HUES48 (cell line): Measurements from ENCODE around the gene MRPS27.

Experiments used
- H3K27ac ChIP-seq: one replicate; pipeline ENCODE4 v1.7.0; 2013; ENCODE audit warnings: low read depth, low read length, inconsistent platforms
- H3K27me3 ChIP-seq: 2 replicates; pipeline ENCODE4 v1.6.1; 2013; ENCODE audit warnings: mild to moderate bottlenecking, low read length; ENCODE audit not compliant: control insufficient read depth, insufficient read depth
- H3K36me3 ChIP-seq: 2 replicates; pipeline ENCODE4 v1.6.1; 2013; ENCODE audit warnings: low read length; ENCODE audit not compliant: control insufficient read depth, insufficient read depth
- H3K4me1 ChIP-seq: 2 replicates; pipeline ENCODE4 v1.6.1; 2013; ENCODE audit warnings: mild to moderate bottlenecking, low read length; ENCODE audit not compliant: control insufficient read depth, insufficient read depth
- H3K4me3 ChIP-seq: 2 replicates; pipeline ENCODE4 v1.5.1; 2013; ENCODE audit warnings: mild to moderate bottlenecking, low read depth, low read length
- H3K9ac ChIP-seq: 2 replicates; pipeline ENCODE4 v1.6.1; 2013; ENCODE audit warnings: mild to moderate bottlenecking, low read depth, low read length, moderate library complexity
- H3K9me3 ChIP-seq: 2 replicates; pipeline ENCODE4 v1.6.1; 2013; ENCODE audit warnings: low read length; ENCODE audit not compliant: control insufficient read depth, insufficient read depth

The MRPS27 gene

GRCh38 chr5:72276219-72276752 lies 43.8 kb downstream of the MRPS27 start:
- Histone ChIP-seq H3K27me3 (no peaks in the 10 kb centered on the region), H3K4me3 (no peak overlapping the region), H3K9me3 (no peaks in the 10 kb centered on the region), H3K36me3 (peaks cover 20% of the 10 kb centered on the region), H3K27ac (no peak overlapping the region), H3K4me1 (no peaks in the 10 kb centered on the region), H3K9ac (no peak overlapping the region)

- Histone ChIP-seq H3K36me3 (peaks cover 6% of the 10 kb centered on the region), H3K9ac (no peak overlapping the region), H3K4me3 (no peak overlapping the region), H3K9me3 (no peaks in the 10 kb centered on the region), H3K4me1 (peaks cover 4% of the 10 kb centered on the region; the same call in 1 of the 2 replicates), H3K27me3 (no peaks in the 10 kb centered on the region), H3K27ac (no peak overlapping the region)
These were observed 46.5 kb downstream of the MRPS27 start for GRCh38 chr5:72273547-72273946.

DNA sequence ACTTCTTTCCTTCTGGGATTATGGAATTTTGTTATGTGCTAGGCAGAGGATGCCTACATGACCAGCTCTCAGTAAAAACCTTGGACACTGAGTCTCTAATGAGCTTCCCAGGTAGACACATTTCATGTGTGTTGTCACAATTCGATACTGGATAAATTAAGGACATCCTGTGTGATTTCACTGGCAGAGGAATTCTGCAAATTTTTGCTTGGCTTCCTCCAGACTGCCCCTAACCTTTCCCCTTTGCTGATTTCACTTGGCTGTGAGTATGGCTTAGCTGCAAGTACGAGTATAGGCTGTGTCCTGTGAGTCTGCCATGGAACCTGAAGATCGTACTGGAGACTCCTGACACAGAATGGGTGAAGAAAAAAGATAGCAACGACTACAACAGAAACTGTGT lies 47.6 kb downstream of the MRPS27 start:
- Histone ChIP-seq H3K9ac (no peak overlapping the region), H3K36me3 (peaks cover 3% of the 10 kb centered on the region), H3K4me3 (no peak overlapping the region), H3K27ac (no peak overlapping the region), H3K9me3 (no peaks in the 10 kb centered on the region), H3K27me3 (no peaks in the 10 kb centered on the region), H3K4me1 (peaks cover 4% of the 10 kb centered on the region; the same call in 1 of the 2 replicates)

DNA sequence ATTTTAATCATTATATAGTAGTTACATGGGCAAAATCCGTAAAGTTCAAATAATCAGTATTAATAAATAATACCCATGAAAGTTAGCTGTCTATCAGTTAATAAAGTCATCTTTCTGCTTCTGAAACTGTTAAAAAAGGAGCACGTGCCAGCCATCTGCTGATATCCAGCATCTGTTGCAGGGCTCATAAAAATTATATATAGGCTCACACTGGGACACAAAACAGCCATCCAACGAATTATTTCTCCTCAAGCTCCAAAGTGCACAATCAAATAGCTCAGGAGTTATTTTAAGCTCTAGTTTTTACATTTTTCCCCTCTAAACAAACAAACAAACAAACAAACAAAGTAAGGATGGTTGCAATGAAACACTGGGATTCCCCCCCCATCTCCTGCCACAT lies 48.3 kb downstream of the MRPS27 start:
- Histone ChIP-seq H3K4me1 (peaks cover 4% of the 10 kb centered on the region; the same call in 1 of the 2 replicates), H3K27ac (no peak overlapping the region), H3K36me3 (peaks cover 3% of the 10 kb centered on the region), H3K4me3 (no peak overlapping the region), H3K9ac (no peak overlapping the region), H3K9me3 (no peaks in the 10 kb centered on the region), H3K27me3 (no peaks in the 10 kb centered on the region)

DNA sequence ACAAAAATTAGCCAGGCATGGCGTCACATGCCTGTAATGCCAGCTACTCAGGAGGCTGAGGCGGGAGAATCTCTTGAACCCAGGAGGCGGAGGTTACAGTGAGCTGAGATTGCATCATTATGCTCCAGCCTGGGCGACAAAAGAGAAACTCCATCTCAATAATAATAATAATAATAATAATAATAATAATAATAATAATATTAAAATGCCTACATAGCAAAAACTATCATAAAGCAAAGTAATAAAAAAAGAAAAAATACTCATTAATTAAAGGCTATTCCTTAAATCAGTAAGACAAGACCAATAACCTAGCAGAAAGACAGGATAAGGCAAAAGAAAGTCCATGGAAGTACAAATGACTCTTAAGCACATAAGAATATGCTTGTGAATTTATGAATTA lies 50.0 kb downstream of the MRPS27 start:
- no peaks in the 10 kb centered on the region for H3K9me3 ChIP-seq
- peaks cover 3% of the 10 kb centered on the region for H3K36me3 ChIP-seq
- H3K4me1 ChIP-seq = peaks cover 4% of the 10 kb centered on the region; the same call in 1 of the 2 replicates
- H3K4me3 ChIP-seq = no peak overlapping the region
- H3K27me3 ChIP-seq = no peaks in the 10 kb centered on the region
- no peak overlapping the region for H3K27ac ChIP-seq
- no peak overlapping the region for H3K9ac ChIP-seq

DNA sequence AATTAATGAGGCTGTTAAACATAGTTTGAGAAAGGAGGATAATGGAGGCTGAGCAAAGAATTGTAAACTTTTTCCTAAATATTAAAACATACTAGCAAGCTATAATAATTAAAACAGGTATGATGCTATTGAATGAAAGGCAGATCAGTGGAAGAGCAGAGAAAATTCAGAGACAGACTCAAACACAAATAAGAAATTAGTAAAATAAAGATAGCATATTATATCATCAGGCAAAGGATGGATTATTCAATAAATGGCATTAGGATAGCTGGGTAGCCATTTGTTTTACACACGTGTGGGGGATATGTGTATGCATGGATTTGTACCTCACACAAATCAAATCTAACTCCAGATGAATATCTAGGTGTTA lies 50.6 kb downstream of the MRPS27 start:
- Histone ChIP-seq H3K9ac (no peak overlapping the region), H3K9me3 (no peaks in the 10 kb centered on the region), H3K4me1 (peaks cover 4% of the 10 kb centered on the region; the same call in 1 of the 2 replicates), H3K36me3 (peaks cover 3% of the 10 kb centered on the region), H3K4me3 (no peak overlapping the region), H3K27ac (no peak overlapping the region), H3K27me3 (no peaks in the 10 kb centered on the region)

DNA sequence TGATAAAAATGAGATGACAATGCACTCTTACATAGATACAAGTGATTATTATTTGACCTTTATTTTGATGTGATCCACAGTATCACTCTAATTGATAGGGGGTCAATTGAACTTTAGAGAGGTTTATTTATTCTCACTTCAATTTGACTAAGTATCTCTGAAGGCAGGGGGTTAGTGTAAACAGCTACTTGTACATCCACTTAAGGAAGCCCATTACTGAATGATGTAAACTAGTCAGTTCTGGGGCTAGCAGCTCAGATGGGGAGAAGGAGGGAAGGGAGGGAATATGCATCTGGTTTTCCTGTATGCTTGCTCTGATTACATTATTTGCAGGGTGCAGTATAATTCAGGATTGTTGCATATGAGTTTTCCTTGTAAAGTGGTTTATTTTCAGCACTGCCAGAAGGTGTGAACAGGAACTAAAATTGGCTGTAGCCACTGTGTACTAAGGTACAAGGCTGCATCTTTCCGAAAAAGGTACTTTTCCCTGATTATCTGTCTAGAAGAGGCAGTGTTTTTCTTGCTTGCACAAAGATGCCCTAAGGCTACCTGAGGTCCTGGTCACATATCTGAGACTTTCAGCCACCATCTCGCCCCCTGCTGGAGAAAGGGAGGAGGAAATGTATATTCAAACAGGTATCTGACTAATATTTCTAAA lies 51.2 kb downstream of the MRPS27 start:
- H3K9ac ChIP-seq = no peak overlapping the region
- peaks cover 3% of the 10 kb centered on the region for H3K36me3 ChIP-seq
- no peaks in the 10 kb centered on the region for H3K9me3 ChIP-seq
- no peaks in the 10 kb centered on the region for H3K27me3 ChIP-seq
- no peak overlapping the region for H3K27ac ChIP-seq
- peaks cover 4% of the 10 kb centered on the region; the same call in 1 of the 2 replicates for H3K4me1 ChIP-seq
- H3K4me3 ChIP-seq = no peak overlapping the region

GRCh38 chr5:72268260-72268659 lies 51.8 kb downstream of the MRPS27 start:
- Histone ChIP-seq H3K36me3 (peaks cover 2% of the 10 kb centered on the region), H3K9ac (no peak overlapping the region), H3K27ac (no peak overlapping the region), H3K4me3 (no peak overlapping the region), H3K4me1 (peaks cover 4% of the 10 kb centered on the region; the same call in 1 of the 2 replicates), H3K9me3 (no peaks in the 10 kb centered on the region), H3K27me3 (no peaks in the 10 kb centered on the region)

DNA sequence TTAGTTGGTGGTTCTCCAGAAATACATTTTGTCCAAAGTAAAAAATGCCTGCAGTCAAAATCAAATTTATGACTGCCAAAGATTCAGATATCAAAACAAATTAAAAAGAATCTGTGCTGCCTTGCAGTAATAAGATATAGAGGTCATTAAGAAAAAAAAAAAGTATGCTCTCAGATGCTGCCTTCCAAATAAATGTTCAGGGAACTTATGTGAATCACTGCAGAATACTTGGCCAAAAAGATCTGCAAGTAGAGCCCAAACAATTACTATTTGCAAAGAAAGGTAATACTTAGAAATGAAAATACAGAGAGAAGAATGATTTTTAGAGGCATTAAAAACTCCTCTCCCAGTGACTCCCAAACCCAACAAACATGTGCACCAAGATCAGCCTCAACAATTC lies 52.4 kb downstream of the MRPS27 start:
- Histone ChIP-seq H3K4me1 (peaks cover 4% of the 10 kb centered on the region; the same call in 1 of the 2 replicates), H3K4me3 (no peak overlapping the region), H3K9ac (no peak overlapping the region), H3K36me3 (no peaks in the 10 kb centered on the region; the same call in 1 of the 2 replicates), H3K9me3 (no peaks in the 10 kb centered on the region), H3K27ac (no peak overlapping the region), H3K27me3 (no peaks in the 10 kb centered on the region)

DNA sequence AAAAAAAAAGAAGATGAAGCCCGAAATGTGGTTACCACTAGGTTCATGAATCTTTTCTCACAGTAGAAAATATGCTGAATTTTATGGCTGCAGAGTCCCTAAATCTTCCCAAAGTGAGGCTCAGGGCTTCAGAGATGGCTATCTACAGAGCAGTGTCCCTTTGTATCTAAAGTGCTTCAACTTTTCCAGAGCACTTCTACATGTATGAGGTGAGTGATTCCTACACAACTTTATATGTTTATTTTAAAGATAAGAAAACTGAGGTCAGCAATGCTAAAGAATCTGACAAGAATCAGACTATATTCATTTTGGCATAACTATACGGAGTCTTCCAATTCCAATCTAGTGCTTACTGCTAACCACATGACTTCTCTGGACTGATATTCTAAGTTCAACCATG lies 53.2 kb downstream of the MRPS27 start:
- Histone ChIP-seq H3K4me1 (peaks cover 4% of the 10 kb centered on the region; the same call in 1 of the 2 replicates), H3K27ac (no peak overlapping the region), H3K4me3 (no peak overlapping the region), H3K9me3 (no peaks in the 10 kb centered on the region), H3K9ac (no peak overlapping the region), H3K27me3 (no peaks in the 10 kb centered on the region), H3K36me3 (no peaks in the 10 kb centered on the region)

DNA sequence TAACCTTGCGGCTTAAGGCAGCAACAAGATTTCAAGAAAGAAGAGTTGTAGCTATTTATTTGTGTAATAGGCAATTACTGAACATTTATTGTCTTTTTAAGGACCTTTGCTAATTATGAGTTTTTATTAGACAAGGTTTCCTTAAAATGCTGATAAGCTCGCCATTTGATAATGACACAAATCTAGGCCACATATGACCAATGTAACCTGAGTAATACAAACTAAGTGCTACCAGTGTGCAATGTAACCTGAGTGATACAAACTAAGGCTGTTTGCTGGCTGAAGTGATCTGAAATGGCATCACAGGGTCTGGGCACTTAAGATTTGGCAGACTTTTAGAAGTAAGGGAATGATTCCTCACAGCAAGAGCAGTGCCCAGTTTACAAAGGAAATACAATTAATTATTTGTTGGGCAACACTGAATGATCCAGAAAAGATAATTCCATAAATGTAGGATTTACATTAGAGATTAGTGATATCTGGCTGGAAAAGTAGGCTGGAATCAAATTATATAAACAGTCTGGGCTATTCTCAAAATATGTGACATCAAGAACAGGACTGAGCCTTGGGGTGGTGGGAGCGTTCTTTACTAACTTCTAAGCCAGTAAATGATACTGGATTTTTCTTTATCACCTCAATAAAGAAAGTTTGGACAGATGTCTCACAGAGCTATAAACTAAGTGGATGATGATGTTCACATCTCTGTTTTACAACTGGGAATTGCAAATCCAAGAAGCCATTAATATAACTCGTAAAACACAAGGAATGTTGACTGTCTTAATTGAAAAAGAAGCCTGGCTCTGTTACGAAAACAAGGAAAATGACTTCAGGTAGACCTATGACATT lies 54.8 kb downstream of the MRPS27 start:
- no peaks in the 10 kb centered on the region for H3K27me3 ChIP-seq
- no peaks in the 10 kb centered on the region for H3K9me3 ChIP-seq
- no peak overlapping the region for H3K27ac ChIP-seq
- H3K9ac ChIP-seq = no peak overlapping the region
- peaks cover 4% of the 10 kb centered on the region; the same call in 1 of the 2 replicates for H3K4me1 ChIP-seq
- H3K4me3 ChIP-seq = no peak overlapping the region
- H3K36me3 ChIP-seq = no peaks in the 10 kb centered on the region
